SKM-1 treated with dmso at 0.1 percent for 144 hours (cell line): Measurements from ENCODE around the gene NOPCHAP1.
"Not testable (repeated sequence)": the region's sequence is repeated elsewhere in the genome, so short reads cannot be mapped to it uniquely, and the experiment has no call there.

Source experiments
- DNase-seq: peaks from one replicate; lab custom pipeline; 2025; ENCODE audit not compliant: unreplicated experiment; lab: John Stamatoyannopoulos, UW

NOPCHAP1 gene

GRCh38 chr12:104986022-104986941 lies at the start of gene NOPCHAP1:
NOPCHAP1 (plus strand) TSS chr12:104986316; CDS start chr12:104986353, 37 bp downstream.
- peak; percentile 65 for DNase-seq

DNA sequence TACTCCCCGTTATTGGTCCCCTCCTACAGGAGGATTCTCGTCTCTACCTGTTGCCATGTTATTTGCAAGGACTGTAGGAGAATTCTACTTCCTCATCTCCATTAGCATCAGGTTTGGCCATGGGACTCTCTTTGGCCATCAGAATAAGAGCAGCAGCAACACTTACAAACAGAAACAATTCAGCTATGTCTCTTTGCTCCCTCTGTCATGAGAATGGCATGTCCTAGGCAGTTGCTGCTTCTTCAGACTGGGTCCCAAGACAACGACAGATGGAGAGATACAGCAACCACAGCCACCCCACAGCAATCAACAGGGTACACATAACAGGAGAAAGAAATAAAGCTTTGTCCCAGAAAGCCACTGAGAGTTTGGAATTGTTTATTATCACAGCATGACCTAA lies 47.7 kb upstream of the NOPCHAP1 start:
- no peak for DNase-seq

DNA sequence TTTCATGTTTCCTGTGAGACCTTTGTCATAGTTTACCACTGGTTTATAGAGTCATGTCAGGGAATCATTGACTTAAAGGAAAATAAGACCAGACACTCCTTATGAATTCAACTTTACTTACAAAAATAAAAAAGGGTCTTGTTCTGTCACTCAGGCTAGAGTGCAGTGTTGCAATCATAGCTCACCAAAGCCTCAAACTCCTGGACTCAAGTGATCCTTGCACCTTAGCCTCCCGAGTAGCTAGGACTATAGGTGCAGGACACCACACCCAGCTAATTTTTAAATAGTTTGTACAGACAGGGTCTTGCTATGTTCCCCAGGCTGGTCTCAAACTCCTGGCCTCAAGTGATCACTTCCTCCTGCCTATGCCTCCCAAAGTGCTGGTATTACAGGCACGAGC lies 47.0 kb upstream of the NOPCHAP1 start:
- no peak for DNase-seq

DNA sequence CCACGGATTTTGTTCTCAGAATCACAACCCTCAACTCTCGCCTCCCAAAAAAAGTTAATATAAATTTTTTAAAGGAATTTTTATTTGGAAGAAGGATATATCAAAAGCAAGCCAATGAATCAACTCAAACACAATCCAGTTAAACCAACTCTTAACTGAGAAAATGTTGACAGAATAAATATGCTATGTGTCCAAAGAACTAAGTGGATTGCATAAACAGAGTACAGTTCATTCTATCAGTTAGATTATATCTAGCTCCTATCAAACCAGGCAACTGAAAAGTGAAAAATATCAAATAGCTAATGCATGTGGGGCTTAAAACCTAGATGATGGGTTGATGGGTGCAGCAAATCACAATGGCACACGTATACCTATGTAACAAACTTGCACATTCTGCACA lies 44.7 kb upstream of the NOPCHAP1 start:
- DNase-seq = no peak

- DNase-seq = no peak
Measured at GRCh38 chr12:104942075-104942474, 44.0 kb upstream of the NOPCHAP1 start.

DNA sequence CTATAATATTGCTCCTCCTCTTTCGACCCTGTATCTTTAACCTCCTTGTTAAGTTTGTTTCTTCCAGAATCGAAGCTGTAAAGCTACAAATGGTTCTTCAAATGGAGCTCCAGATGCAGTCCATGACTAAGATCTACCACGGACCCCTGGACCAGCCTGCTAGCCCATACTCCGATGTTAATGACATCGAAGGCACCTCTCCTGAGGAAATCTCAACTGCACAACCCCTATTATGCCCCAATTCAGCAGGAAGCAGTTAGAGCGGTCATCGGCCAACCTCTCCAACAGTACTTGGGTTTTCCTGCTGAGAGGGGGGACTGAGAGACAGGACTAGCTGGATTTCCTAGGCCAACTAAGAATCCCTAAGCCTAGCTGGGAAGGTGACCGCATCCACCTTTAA lies 42.7 kb upstream of the NOPCHAP1 start:
- not testable (repeated sequence) for DNase-seq

DNA sequence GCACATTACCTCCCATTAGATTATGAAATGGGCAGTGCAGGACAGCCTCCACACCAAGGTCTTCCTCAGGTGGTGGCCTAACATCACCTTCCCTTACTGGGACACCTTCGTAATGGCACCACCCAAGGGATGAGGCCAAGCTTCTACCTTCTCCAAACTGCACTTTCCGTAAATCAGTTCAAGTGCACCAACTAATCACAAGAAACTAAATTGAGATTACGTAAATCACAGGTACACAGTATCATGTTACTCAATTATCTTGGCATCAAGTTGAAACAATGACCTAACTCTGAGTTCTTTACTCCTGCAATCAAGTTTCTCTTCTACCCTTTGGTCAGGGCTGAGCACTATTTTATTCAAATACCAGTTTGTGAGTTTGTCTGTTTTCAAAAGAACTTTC lies 41.9 kb upstream of the NOPCHAP1 start:
- DNase-seq = no peak

DNA sequence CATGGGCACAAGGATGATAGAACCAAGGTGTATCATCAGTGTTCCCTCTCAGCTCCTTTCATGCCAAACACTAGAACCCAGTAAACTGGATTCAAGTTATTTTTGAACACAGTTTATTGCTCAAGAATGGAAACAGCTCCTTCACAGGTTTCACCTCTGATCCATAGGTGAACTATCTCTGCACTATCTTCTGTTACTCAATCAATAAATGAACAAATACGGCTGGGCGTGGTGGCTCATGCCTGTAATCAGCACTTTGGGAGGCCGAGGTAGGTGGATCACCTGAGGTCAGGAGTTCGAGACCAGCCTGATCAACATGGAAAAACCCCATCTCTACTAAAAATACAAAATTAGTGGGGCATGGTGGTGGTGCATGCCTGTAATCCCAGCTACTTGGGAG lies 37.4 kb upstream of the NOPCHAP1 start:
- not testable (repeated sequence) for DNase-seq

DNA sequence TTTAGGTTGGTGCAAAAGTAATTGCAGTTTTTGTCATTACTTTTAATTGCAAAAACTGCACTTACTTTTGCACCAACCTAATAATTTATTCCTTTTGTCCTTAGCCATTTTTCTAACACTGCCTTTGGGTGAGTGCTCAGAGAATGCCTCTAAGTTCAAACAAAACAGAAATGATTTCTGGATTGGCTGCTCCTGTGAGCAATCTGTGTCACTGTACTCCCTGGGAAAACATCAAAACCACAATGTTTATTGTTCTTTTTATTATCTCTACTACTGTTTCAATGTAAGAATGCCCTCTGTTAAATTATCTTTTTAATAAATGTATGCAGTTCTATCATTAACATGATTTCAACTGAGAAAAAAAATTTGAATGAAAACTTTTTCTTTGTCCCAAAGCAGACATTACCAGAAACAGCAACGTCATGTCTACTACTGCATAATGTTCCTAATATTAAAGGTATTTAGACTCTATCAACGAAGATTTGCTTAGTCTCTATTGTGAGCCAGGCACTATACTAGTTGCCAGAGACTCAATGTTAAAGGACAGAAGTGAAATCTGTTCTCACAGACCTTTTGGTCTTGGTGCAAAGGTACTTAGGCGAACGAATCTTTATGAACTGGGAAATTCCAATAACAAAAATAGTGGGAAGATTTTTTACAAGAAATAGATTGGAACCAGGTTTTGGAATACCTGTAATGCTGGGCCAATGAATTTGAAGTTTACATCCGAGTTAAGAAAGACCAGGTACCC lies 34.2 kb upstream of the NOPCHAP1 start:
- DNase-seq = no peak

DNA sequence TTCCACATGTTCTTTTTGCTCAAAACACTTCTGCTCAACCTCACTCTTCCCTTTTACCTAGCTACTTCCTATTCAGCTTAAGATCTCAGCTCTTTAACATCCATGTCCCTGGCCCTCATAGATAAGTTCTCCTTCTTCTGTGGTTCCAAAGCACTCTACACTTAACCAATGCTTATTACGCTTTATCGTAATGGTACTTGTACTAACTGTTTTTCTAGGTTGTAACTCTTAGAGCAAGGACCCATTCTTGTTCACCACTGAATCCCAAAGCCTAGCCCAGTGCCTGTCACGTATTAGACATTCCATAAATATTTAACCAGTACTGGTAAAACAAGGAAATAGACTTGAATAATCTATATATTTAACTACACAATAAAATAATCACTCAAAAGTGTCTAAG lies 33.3 kb upstream of the NOPCHAP1 start:
- DNase-seq = no peak

- no peak for DNase-seq
Measured at GRCh38 chr12:104953323-104953722, 32.8 kb upstream of the NOPCHAP1 start.

DNA sequence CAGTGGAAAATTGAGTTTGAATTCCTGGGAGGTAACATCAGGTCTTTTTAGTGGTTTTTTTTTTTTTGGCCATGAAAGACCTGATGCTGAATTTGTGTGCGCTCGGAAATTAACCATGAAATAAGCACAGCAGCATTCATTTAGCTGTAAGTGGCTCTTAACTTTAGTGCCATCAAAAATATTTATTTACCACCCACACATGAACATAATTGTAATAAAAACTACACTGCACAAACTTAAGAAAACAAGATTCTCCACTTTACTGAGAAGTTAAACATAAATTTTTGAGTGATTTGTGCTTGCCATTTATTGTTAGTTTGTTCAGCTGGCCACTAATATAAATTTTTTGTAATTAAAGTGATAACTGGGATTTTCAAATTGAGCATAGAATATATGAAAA lies 30.4 kb upstream of the NOPCHAP1 start:
- no peak for DNase-seq

DNA sequence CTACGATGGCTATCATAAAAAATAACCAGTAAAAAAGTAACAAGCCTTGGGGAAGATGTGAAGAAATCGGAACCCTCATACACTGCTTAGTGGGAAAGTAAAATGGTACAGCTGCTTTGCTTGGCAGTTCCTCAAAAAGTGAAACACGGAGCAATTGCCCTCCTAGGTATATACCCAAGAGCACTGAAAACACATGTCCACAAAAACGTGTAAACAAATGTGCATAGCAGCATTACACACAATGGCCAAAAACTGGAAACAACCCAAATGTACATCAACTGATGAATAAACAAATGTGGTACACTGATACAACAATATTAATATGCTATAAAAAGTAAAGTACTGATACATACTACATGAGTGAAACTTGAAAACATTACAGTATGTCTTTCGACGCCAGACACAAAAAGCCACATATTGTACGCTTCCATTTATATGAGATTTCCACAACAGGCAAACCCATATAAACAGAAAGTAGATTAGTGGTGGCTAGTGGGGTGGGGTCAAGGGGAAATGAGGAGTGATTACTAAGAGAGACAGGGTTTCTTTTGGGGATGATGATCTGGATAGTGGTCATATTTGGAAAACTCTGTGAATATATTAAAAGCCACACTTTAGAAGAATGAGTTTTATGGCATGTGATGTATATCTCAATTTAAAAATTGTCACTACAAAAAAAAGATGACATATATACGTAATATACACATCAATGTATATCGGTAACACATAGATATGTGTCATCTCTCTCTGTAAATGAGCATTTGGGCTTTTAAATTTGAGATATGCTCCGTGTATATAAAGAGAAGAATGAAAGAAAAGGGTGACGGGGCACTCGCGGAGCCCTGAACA lies 29.0 kb upstream of the NOPCHAP1 start:
- DNase-seq = no peak

GRCh38 chr12:104957719-104958000 lies 28.5 kb upstream of the NOPCHAP1 start:
- no peak for DNase-seq

- DNase-seq = peak; percentile 48
Measured at GRCh38 chr12:104958001-104958804, 27.9 kb upstream of the NOPCHAP1 start, which contains the start of gene SLC41A2. SLC41A2 (minus strand) TSS chr12:104958290; CDS start chr12:104928527, 29,763 bp downstream.

DNA sequence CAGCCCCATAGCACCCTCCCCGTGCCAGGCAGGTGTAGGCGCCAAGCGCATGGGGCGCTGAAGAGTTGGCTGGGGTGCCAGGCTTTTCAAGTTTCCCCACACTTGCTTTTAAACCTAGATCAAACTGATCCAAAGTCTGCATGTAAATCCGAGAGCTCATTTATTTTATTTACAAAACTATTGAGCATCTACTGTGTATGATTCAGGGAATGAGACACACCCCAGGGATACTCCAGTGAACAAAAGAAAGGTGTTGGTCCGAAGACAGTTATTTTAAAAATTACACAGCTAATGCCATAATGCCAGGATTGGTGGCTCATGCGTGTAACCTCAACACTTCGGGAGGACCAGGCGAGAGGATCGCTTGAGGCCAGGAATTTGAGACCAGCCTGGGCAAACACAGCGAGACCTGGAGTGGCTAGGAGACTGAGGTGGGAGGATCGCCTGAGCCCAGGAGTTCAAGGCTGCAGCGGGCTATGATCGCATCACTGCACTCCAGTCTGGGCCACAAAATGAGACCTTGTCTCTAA lies 27.2 kb upstream of the NOPCHAP1 start:
- DNase-seq = no peak

- DNase-seq = no peak
Measured at GRCh38 chr12:104959335-104959841, 26.7 kb upstream of the NOPCHAP1 start.

DNA sequence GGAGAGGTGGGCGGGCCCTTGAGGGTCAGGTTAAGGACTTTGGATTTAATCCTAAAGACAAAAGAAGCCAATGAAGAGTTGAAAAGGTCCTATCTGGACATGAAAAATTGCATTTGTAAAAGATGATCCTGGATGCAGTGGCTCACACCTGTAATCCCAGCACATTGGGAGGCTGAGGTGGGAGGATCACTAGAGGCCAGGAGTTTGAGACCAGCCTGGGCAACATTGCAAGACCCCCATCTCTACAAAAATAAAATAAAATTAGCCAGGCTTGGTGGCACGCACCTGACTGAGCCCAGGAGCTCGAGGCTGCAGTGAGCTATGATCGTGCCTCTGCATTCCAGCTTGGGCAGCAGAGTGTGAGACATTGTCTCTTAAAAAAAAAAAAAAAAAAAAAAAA lies 25.7 kb upstream of the NOPCHAP1 start:
- DNase-seq = no peak

GRCh38 chr12:104963757-104964156 lies 22.4 kb upstream of the NOPCHAP1 start:
- DNase-seq = no peak
